Stimulated activated CD8-positive, alpha-beta memory T cell treated with anti-CD3 and anti-CD28 coated beads, Interleukin-7, amount 100 ng/mL, for 4 hours (primary cell): ENCODE results near the gene NAA20.
A peak's percentile ranks its signal among the peaks of the same experiment; 100 is the strongest.

Experiments used
- DNase-seq, 2 donors: peaks; one replicate each; pipeline ENCODE4 v3.0.0-alpha.2; 2020; ENCODE audit warnings: low read depth in 2 of 2

The NAA20 gene

GRCh38 chr20:20017001-20017843 is at the start of gene NAA20:
NAA20 (plus strand) TSS chr20:20017362; CDS start chr20:20017397, 35 bp downstream.
- peak; percentile 77 to 89 for DNase-seq

DNA sequence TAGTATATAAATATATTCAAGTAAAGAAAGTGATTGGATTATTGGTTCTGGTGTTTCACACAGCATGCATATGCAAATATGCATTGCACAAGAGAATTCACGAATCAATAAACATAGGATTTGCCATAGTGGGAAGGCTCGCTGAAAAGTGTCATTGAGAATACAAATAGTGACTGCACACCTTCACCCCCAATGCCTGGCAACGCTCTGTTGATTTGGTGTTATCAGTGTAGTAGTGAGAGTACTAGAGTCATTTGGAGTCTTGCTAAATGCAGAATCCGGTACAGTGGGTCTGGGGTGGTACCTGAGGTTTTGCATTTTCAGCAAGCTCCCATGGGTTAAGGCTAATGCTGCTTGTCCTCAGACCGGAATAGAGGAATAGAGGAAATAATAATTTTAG is 49.7 kb upstream of the NAA20 start:
- no peak for DNase-seq

- DNase-seq, result no peak
These were observed 49.1 kb upstream of the NAA20 start for GRCh38 chr20:19968028-19968427.

DNA sequence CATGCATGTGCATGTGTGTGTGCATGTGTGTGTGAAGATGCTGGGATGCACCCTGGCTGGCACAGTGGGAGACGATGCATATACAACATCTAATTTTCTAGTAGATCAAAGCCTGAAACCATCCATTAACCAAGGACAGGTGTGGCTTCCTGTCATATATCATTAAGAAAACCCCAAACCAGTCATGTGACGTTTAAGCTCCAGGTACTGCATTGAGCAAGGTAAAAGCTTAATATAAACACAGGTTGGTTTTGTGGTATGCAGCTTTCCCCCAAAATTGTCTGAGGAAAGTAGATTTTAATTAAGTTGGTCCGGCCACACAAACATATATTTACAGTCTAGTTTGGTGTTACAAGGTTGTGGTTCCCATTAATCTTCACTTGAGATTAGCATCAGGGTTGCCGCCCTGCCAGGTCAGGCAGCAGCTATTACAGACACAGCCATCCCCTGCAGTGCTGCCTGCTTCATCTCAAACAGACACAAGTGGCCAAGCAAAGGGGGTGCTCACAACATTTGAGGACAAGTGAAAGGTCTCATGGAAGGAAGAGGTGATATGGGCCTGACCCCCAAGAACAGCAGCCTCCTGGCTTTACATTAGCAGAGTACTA is 48.6 kb upstream of the NAA20 start:
- DNase-seq, result no peak

DNA sequence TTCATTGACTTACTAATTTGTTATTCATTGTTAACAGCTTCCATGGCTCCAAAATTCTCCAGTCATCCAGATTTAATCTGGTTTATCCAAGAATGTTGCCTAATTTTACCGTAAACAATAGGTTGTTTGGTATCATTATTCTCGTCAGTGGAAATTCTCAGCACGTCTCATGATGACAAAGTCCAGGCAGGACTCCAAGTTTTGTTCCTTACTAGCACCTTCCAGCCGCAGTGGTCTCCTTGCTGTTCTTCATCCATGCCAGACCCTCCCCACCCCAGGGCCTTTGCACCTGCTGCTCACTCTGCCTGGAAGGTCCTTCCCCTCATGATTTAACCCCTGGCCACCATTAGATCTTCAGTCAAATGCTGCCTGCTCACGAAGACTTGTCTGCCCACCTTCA is 48.1 kb upstream of the NAA20 start:
- no peak for DNase-seq

GRCh38 chr20:19969507-19970255 is 47.5 kb upstream of the NAA20 start:
- DNase-seq, result no peak

DNA sequence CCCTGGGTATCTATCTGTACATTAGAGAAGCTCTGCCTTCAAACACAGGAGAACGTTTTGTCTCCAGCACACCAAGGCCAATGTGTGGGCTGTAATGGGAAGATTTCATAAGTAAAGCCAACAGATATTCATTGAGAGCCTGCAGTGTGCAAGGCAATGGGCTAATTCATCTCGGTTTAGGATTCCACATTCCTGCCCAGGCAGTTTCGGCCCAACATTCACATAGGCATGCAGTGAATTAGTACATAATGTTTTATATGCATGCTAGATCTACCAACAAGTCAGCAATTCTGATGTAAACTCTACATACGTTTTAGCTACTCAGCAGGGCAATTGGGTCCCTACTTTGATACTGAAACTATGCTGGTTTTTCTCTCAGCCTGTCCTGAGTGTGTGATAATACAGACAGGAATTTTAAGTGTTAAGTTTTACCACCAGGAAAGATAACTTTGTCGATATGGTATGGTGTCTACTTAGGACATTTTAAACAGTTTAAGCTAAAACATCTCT is 46.9 kb upstream of the NAA20 start:
- DNase-seq, result no peak

DNA sequence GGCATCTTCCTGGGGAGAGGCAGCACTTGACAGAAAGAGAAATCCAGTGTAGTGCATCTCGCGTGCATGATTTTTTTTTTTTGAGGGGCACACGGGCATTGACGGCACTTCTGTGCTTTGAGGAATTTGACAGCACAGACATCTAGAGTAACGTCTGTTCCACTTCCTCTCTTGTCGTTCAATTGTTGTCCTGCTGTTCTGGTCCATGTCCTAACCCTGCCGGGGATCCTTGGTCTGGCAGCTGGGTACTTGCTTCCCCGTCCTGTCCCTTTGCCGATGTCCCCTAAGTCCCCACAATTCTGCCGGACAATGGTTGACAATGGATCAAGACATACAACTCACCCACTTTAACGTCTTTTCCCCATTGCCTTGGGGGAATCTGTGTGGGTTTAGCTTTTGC is 46.0 kb upstream of the NAA20 start:
- no peak for DNase-seq

DNA sequence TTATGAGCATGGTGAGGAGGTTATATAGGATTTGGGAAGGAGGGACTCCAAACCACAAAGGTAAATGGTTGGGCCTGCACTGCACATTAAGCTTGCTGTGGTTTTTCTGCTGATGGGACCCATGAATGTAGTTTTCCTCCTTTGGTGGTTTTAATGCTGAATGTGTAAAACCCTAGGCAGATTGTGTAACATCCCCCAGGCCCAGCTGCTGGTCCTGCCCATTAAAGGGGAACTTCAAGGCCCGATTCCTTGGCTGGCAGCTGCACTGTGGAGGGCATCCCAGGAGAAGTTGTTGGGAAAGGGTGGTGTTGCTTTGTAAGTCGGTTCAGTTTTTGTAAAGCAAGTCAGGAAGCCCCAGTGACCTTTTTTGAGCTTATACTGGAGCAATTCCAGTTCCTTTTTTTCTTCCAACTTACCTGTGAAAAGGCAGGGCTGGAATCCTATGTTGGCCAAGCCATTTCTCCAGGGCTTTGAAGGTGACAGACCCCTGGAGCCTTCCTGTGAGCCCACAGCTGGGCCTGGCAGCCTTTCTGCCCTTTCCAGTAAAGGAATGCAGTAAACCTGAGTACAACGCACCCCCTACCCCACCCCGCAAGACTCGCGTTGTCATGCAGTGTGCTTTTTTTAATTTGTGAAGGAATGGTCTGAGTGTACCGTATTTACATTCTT is 43.1 kb upstream of the NAA20 start:
- DNase-seq, result no peak

- no peak for DNase-seq
These were observed 42.3 kb upstream of the NAA20 start for GRCh38 chr20:19974630-19975435.

DNA sequence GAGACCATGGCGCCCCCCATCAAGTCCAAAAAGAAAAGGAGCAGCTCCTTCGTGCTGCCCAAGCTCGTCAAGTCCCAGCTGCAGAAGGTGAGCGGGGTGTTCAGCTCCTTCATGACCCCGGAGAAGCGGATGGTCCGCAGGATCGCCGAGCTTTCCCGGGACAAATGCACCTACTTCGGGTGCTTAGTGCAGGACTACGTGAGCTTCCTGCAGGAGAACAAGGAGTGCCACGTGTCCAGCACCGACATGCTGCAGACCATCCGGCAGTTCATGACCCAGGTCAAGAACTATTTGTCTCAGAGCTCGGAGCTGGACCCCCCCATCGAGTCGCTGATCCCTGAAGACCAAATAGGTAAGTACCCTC is 41.7 kb upstream of the NAA20 start:
- no peak for DNase-seq

GRCh38 chr20:19975901-19976300 is 41.3 kb upstream of the NAA20 start:
- DNase-seq, result no peak

DNA sequence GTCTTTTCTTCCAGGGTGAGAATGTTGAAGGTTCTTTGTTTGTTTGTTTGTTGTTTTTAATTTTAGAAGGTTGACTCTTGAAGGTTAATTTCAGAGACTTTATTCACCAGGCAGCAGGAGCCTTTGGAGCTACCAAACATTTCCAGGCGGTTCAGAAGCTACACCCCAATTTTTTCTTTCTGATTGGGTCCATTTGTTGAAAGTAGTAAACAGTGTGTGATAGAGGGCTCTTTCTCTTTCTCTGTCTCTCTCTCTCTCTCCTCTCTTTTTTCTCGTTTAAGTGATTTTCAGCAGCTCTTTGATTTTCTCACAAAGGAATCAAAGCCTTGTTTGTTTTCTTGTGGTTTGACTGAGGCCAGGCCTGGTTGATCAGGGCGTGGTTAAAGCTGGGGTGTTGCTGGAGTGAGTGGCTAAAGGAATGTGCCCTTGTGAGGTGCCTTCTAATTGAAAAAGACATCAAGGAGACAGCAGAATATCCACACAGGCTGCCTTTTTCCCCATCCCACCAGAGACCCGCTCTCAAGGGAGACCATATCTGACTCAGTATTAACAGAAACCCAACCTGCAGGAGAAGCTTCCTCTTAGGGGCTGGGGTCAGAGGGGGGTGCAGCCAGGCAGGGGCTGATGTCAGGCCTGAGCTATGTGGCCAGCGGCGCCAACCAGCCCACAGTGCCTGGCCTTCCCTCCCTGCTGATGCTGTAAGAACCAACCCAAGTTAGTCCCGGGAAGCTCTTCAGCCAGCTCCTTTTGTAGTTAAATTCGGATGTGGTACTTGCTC is 40.4 kb upstream of the NAA20 start:
- DNase-seq, result no peak

DNA sequence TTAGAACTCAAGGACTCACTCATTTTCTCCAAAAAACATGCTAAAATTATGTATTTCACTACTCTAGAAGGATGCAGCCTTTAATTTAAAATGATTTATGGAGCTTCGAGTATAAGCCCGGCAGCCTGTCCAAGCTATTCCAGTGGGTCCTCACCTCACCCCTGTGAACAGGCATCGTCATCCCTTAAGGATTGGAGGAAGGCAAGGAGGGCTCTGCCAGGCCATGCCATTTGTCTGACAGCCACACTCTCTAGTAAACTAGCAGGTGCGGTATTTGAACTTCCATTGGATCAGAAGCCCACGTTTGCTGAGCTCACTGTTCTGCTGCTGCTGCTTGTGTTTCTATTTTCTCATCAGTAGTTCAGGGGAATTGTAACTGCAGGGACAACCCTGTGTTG is 39.8 kb upstream of the NAA20 start:
- DNase-seq, result no peak

DNA sequence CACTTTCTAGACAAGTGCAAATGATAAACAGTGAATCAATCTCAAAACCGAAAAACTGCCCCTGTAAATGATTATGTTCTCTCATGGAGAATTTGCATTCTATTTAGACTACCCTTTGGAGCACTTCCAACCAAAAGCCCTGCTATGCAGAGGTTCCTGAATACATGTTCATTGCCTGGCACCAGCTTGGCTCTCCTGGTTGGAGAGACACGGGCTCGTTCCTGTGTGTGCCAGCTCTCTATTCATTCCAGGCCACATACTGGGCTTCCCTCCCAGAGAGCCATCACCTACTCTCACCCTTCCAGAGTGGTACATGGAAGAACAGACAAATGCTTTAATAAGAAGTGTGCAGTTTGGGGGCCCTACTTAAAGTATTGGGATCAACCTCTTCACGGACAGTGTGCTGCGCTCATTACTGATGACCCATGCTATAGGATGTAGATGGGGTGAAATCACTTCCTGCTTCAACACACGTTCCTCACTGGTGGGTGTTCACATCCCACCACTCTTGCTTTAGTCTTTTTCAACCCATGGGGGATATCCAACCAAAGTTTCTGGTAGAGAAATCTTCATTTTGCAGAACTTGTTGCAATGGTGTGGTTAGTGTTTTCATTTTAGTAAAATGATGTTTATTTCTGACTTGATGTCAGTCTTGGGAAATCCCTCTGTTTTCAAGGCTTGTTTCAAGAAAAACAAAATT is 38.5 kb upstream of the NAA20 start:
- DNase-seq, result no peak

DNA sequence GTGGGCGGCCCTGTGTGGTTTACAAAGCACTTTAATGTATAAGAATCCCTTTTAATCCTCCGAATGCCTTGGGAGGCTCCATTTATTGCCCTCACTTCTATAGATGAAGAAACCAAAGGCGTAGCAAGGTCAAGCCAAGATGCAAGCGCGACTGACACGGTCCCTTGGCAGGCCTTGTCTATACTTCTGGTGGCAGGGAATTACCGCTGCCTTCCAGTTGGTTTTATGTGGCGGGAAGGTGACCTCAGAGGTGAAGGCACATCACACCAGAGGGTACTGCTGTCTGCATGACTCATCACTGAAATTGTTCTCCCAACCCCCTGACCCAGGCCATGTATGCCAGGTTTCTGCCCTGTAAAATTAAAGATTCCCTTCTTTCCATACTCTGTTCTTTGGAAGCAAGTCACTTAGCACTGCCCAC is 36.1 kb upstream of the NAA20 start:
- DNase-seq, result no peak

DNA sequence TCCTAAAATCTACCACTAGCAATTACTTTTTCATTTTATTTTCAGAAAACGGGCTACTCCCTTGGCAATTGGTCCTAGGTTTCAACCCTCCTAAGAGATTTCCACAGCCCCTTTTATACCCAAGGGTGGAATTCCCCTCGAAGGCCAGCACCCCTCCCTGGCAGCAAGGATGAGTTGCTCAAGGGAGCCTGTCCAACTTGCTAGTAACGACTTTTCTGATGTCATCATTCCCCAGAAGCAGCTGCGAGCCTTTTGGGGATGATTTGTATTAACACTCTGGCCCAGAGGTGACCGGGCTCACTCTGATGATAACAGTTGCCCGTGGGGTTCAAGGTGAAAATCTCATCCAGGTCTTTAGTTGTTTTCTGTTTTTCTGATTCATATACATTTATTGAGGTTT is 30.7 kb upstream of the NAA20 start:
- no peak for DNase-seq

- DNase-seq, result no peak
These were observed 30.1 kb upstream of the NAA20 start for GRCh38 chr20:19987046-19987445.

DNA sequence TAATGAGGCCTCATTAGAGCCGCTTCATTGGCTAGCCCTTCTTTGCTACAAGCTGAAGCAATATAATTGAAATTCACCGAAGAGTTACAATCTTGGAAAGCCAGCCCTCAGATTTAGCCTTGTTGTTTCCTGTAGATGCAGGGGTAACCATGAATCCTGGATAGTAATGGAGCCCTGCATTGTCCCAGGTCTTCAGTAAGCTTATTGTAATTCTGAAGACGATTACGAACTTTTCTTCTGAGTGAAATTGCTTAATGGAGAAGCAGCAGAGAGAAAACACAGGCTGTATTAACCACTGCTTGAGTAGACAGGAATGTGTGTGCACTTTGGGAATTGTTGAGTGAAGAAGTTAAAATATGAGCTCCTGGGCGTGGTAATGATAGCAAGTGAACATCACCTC is 26.3 kb upstream of the NAA20 start:
- no peak for DNase-seq

GRCh38 chr20:19991308-19991707 is 25.9 kb upstream of the NAA20 start:
- no peak for DNase-seq
